Endothelial cell of umbilical vein (primary cell): ENCODE measurements around the gene SLC39A11.

Experiments
- CTCF ChIP-seq, 2 donors: IDR thresholded peaks; 1 replicate in 1 of 2; 2 replicates in 1 of 2; pipeline ENCODE4 v1.5.1; 2011; ENCODE audit warnings: low read length in 2 of 2, mild to moderate bottlenecking in 2 of 2, moderate library complexity in 2 of 2, control low read depth in 1 of 2, inconsistent platforms in 1 of 2, low read depth in 1 of 2; ENCODE audit not compliant: insufficient read depth in 1 of 2; ENCODE audit errors: extremely low read depth in 1 of 2
- EZH2 ChIP-seq: IDR thresholded peaks from 2 replicates; pipeline ENCODE4 v1.6.1; 2012; ENCODE audit warnings: borderline replicate concordance, low read depth, mild to moderate bottlenecking, moderate library complexity, low read length, inconsistent platforms; ENCODE audit not compliant: severe bottlenecking
- MAX ChIP-seq: IDR thresholded peaks from 2 replicates; pipeline ENCODE4 v1.6.1; 2011; ENCODE audit not compliant: insufficient read depth, insufficient read length
- MYC ChIP-seq: IDR thresholded peaks from one replicate; pipeline ENCODE4 v1.6.1; 2011; ENCODE audit warnings: mild to moderate bottlenecking, low read depth, low read length
- POLR2A ChIP-seq: IDR thresholded peaks from 2 replicates; pipeline ENCODE4 v1.6.1; 2012; ENCODE audit warnings: low read depth, mild to moderate bottlenecking, control low read depth, low read length
- POLR2AphosphoS5 ChIP-seq: IDR thresholded peaks from 2 replicates; pipeline ENCODE4 v1.6.1; 2012; ENCODE audit warnings: low read depth, mild to moderate bottlenecking, control low read depth, low read length, moderate library complexity; ENCODE audit not compliant: insufficient read depth

GRCh38 chr17:72887322-72887721, 205.2 kb downstream of the SLC39A11 start:
- no peak for TF ChIP-seq CTCF (IDR thresholded peaks at IDR 0.05; ENCODE audit: extremely low read depth in 1 of 2, insufficient read depth in 1 of 2, low read depth in 1 of 2, low read length in 2 of 2)
- no peak for TF ChIP-seq EZH2
- TF ChIP-seq MYC = no peak
- no peak for TF ChIP-seq POLR2AphosphoS5
- no peak for TF ChIP-seq MAX
- TF ChIP-seq POLR2A = no peak
